NAMALWA (cell line): ENCODE measurements around the gene FSD1L.
"Not testable (repeated sequence)": the region's sequence is repeated elsewhere in the genome, so short reads cannot be mapped to it uniquely, and the experiment has no call there.

Experiments used
- DNase-seq: peaks from one replicate; pipeline ENCODE4 v3.0.0-alpha.2; 2015; ENCODE audit warnings: low spot score

Gene FSD1L

GRCh38 chr9:105485131-105485530, 37.3 kb downstream of the FSD1L start:
- DNase-seq = no peak

- DNase-seq = no peak
Measured at GRCh38 chr9:105496826-105497225, 49.0 kb downstream of the FSD1L start.

- no peak for DNase-seq
Measured at GRCh38 chr9:105497704-105498103, 49.9 kb downstream of the FSD1L start.

GRCh38 chr9:105500108-105500766, 52.4 kb downstream of the FSD1L start:
- peak; percentile 22 for DNase-seq

GRCh38 chr9:105501414-105501813, 53.6 kb downstream of the FSD1L start:
- DNase-seq = no peak

GRCh38 chr9:105502276-105502675, 54.4 kb downstream of the FSD1L start:
- no peak for DNase-seq

- DNase-seq = no peak
Measured at GRCh38 chr9:105503881-105504280, 56.0 kb downstream of the FSD1L start.

- DNase-seq = no peak
Measured at GRCh38 chr9:105507096-105507790, 59.4 kb downstream of the FSD1L start.

GRCh38 chr9:105508530-105508929, 60.7 kb downstream of the FSD1L start:
- no peak for DNase-seq

GRCh38 chr9:105510024-105510423, 62.2 kb downstream of the FSD1L start:
- DNase-seq = no peak

- DNase-seq = no peak
Measured at GRCh38 chr9:105511446-105511845, 63.6 kb downstream of the FSD1L start.

GRCh38 chr9:105515811-105516413, 68.1 kb downstream of the FSD1L start:
- DNase-seq = no peak

GRCh38 chr9:105519710-105520369, 72.0 kb downstream of the FSD1L start:
- peak; percentile 20 for DNase-seq

GRCh38 chr9:105520992-105521391, 73.2 kb downstream of the FSD1L start:
- DNase-seq = not testable (repeated sequence)

GRCh38 chr9:105522618-105523385, 75.0 kb downstream of the FSD1L start:
- DNase-seq = not testable (repeated sequence)

GRCh38 chr9:105531530-105531929, 83.7 kb downstream of the FSD1L start:
- no peak for DNase-seq

GRCh38 chr9:105535920-105536668, 88.3 kb downstream of the FSD1L start:
- no peak for DNase-seq

- DNase-seq = peak; percentile 34
Measured at GRCh38 chr9:105539452-105539851, 91.6 kb downstream of the FSD1L start.

GRCh38 chr9:105541838-105542237, 94.0 kb downstream of the FSD1L start:
- DNase-seq = no peak

GRCh38 chr9:105554042-105554441, 106.2 kb downstream of the FSD1L start:
- DNase-seq = no peak
